ENCODE results near the gene CBL.
"Not testable (repeated sequence)": the region's sequence is repeated elsewhere in the genome, so short reads cannot be mapped to it uniquely, and the experiment has no call there.

The CBL gene

DNA sequence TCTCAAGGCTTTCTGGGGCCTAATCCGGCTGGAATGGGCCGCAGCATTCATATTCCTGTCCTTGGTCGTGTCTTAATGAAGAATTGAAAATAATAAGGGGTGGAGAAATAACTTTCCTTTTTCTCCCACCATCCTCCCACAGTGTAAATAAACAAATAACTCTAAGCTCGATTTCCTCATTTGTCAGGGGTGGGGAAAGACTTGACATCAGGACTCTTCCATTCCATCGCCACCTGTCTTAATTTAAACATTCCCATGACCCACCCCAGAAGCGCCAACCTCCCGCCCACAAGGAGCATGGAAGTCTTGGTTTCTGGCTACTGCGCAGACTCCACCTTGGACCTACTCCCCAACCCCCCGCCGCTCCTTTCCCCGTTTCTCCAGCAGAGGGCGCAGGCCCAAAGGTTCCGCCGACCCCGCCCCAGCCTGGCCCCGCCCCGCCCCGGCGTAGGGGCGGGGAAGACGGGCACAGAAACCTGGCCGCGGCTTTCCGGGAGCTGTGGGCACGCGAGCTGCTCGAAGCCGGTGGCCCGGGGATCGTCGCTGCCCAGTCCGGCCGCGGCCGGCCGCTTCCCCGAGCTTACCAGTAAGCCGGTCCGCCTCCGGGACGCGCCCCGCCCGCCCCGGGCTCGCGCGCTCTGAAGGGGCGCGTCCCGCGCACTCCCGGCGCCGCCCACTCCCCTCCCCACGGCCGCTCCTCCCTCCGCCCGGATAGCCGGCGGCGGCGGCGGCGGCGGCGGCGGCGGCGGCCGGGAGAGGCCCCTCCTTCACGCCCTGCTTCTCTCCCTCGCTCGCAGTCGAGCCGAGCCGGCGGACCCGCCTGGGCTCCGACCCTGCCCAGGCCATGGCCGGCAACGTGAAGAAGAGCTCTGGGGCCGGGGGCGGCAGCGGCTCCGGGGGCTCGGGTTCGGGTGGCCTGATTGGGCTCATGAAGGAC is at the start of gene CBL:
Gene CBL, plus strand, starts transcription at position 766 of the 937 bp plus-strand sequence. Its CDS starts 79 bp downstream, at position 845.
- peak; percentile 79 for DNase-seq (ENCODE audit: low read depth)

DNA sequence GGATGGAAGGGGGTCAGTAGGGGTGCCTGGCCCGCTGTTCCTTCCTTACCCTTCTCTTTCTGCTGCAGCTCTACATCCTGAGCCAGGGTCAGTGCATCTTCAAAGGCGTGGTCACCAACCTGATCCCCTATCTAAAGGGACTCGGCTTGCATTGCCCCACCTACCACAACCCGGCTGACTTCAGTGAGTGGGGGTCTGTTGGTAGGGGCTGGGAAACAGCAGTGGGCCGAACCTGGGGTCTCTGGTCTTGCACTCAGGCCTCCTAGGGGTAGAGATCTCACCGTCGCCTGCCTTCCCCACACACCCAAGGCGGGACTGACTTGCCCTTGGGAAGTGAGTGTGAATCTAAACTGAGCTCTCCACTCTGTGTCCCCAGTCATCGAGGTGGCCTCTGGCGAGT is 49.6 kb upstream of the CBL start:
- no peak for DNase-seq (ENCODE audit: low read depth)

DNA sequence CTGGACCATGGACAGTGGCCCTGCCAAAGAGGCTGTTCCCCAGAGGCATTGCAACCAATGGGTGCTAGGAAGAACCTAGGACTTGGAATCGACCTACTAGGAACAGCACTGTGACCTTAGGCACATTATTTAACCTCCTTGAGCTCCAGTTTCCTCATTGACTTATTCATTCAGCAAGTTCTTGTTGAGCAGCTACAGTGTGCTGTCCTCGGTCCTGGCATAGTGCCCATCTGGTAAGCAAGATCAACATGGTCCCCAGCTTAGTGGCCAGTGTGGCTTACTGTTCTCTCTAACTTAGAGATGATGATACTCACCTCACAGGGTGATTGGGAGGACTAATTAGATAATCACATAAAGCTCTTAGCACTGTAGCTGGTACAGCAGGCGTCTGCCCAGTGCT is 49.1 kb upstream of the CBL start:
- no peak for DNase-seq (ENCODE audit: low read depth)

DNA sequence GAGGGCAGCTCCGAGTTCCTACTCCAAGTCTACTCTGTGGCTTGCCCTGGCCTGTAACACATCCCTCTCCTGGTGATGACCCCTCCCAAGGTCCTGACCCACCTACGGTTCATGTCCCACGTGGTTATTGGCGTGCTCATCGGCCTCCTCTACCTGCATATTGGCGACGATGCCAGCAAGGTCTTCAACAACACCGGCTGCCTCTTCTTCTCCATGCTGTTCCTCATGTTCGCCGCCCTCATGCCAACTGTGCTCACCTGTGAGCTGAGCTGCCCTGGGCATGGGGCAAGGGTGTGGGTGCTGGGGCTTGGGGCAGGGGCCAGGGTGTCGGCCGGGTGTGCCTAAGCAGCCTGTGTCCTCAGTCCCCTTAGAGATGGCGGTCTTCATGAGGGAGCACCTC is 47.7 kb upstream of the CBL start:
- no peak for DNase-seq (ENCODE audit: low read depth)

DNA sequence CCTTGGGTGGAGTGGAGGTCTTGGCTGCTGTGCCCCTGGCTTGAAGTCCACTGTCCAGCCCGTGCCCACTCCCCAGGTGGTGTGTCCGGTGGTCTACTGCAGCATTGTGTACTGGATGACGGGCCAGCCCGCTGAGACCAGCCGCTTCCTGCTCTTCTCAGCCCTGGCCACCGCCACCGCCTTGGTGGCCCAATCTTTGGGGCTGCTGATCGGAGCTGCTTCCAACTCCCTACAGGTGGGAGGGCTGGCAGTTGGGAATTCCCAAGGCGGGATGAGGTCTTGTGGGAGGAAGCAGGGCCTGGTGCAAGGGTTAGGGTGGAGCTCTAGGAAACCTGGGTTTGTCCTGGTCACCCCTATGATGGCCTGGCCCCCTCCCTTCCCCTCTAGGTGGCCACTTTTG is 46.0 kb upstream of the CBL start:
- no peak for DNase-seq (ENCODE audit: low read depth)

DNA sequence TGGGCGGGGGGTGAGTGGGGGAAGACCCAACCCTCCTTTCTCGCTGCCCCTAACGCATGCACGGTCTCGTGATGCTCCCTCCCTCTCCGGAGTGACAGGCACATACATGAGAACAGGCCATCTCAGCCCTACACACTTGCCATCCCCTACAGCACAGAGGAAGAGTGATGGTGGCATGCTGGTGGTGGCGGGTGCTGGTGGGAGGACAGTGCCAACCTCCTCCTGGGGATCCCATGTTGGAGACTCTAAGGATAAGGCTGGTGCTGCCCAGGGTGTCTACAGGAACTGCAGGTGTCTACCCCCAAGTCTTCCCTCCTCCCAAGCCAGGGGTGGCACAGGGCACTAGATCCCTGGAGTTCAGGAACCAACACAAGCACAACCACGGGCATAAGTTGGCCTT is 44.3 kb upstream of the CBL start:
- DNase-seq (ENCODE audit: low read depth) = no peak

DNA sequence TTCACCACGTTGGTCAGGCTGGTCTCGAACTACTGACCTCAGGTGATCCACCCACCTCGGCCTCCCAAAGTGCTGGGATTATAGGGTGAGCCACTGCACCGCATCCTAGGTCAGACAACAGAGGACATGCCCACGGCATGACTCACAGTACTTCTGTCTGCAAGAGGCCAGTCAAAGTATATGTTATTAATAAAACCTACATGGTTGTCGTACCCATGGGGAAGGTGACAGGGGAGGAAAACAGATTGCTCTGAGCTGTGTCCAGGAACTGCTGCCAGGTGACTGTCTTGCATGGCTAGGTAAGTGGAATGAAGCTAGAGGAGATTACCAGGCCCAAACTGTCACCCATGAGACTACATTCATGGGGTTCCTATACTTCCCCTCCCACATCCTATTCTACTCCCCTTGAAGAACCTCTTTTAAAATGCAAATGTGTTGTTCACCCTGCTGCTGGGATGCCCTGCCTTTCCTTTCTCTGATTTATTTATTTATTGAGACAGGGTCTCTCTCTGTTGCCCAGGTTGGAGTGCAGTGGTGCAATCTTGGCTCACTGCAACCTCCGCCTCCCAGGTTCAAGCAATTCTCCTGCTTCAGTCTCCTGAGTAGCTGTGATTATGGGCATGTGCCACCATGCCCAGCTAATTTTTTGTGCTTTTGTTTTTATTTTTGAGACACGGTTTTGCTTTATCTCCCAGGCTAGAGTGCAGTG is 39.6 kb upstream of the CBL start:
- DNase-seq (ENCODE audit: low read depth) = peak; percentile 12

DNA sequence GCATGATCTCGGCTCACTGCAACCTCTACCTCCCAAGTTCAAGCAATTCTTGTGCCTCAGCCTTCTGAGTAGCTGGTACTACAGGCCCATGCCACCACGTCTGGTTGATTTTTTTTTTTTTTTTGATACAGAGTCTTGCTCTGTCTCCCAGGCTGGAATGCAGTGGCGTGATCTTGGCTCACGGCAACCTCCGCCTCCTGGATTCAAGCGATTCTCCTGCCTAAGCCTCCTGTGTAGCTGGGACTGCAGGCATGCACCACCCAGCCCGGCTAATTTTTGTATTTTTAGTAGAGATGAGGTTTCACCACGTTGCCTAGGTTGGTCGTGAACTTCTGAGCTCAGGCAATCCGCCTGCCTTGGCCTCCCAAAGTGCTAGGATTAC is 39.1 kb upstream of the CBL start:
- not testable (repeated sequence) for DNase-seq (ENCODE audit: low read depth)

DNA sequence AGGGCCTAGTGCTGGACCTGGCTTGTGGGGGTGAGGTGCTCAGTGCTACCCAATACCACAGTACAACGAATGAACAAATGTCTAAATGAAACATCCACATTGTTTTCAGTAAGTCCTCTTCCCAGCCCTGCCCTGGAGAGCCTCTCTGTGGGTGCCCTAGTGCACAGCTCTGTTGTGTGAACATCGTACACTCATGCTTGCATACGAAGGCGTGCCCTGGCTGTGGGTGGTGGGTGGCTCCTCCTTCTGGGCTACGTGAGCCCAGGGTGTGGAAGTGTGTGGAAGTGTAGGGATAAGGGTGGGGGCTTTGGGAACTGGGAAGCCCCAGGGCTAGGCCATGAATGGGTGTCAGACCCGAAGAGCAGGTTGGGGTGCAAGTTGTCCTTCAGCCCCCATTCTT is 38.2 kb upstream of the CBL start:
- DNase-seq (ENCODE audit: low read depth) = no peak

DNA sequence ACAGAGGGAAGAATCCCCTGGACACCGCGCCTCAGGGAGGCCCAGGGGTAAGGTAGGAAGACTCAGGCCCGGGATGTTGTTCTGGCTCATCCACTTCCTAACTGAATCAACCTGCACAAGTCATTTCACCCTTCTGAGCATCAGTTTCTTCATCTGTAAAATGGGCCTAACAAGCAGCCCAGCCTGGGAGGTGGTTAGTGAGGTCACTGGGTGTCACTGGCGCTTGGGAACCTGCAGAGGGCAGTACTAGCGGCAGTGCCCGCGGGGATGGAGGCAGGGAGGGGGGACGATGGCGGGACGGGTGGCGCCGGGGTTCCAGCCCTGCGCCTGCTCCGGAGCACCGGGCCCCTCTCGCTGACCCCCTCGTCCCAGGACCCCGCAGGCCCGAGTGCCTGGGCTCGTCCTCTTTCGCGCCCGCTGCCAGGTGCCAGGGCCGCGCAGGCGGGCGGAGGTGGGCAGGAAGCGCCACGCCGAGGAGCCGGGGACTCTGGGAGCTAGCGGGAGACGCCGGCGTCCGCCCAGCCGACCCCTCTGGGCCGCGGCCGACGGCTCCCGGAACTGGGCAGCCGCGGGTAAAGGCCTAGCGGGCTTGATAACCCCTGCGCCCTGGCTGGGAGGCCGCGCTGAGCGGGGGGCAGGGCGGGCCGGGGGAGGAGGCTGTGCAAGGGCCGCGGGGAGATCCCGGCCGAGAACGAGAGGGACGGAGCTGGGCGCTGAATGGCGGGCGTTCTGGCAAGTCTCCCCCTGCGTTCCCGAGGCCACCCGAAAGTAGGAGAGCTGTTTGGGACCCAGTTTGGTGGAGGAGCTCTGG is 37.5 kb upstream of the CBL start, which contains the start of gene NLRX1:
Gene NLRX1, plus strand, starts transcription at position 255 of the 811 bp plus-strand sequence. CDS start 2,679 bp downstream, outside the sequence.
- DNase-seq (ENCODE audit: low read depth) = peak; percentile 60

DNA sequence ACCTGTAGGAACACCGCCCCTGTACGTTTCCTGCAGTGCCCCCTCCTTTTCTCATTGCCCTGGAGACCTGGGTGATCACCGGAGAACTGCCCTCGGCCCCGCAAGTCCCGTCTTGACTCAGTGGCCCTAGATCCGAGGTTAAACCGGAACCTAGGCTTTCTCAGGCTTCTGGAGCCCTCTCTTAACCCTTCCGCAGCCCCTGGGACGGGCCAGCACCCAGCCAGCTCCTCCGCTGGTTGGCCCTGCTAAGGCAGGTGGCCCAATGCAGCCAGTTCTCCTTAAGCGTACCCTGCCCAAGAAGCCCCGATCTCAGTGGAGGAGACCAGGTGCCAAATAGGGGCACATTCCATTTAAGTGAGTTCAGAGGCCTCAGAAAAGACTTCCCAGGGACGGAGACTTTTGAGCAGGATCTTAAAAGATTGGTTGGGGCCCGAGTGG is 36.8 kb upstream of the CBL start:
- peak; percentile 10 for DNase-seq (ENCODE audit: low read depth)

DNA sequence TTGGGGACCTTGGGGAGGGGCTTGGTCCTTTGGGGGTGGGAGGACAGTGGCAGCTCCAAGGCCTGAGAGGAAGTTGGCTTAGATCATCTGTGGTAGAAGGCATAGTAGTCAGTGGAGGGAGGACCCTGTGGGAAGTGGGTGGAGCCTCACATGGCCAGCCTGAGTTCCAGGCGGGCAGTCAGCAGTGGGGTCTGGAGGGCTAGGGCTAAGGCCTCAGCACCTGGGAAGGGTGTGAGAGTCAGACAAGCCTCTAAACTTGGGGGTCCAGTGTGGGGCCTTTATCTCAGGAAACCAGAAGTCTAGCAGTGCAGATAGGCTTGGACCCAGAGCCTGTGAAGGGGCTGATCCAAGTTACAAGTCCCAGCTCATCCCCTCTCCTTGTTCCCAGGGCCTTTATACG is 33.6 kb upstream of the CBL start:
- no peak for DNase-seq (ENCODE audit: low read depth)

DNA sequence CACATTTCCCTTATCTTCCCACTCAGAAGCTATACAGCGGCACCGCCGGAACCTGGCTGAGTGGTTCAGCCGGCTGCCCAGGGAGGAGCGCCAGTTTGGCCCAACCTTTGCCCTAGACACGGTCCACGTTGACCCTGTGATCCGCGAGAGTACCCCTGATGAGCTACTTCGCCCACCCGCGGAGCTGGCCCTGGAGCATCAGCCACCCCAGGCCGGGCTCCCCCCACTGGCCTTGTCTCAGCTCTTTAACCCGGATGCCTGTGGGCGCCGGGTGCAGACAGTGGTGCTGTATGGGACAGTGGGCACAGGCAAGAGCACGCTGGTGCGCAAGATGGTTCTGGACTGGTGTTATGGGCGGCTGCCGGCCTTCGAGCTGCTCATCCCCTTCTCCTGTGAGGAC is 32.7 kb upstream of the CBL start:
- DNase-seq (ENCODE audit: low read depth) = no peak

DNA sequence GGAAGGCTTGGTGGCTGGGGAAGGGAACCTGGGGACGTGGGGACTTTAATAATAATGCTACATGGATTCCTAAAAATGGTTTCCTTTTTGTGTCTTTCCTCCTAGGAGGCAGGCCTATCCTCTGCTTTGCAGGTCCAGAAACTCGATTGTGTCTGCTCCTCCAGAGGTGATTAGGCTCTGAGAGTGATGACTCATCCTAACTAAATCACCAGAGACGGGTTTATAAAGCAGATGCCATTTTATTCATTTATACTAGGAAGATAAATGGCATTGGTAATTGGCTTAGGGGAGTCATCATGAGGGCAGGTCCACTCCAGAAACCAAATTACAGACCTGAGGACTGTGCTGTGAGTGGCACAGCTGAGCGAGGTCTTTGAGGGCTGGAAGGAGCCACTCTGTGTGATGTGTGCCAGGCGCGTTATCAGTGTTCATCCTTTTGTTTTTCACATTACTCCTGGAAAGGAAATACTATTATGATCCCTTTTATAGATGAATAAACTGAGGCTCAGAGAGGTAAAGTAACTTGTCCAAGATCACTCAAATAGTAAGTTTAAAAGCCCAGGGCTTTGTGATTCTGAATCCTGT is 30.6 kb upstream of the CBL start:
- DNase-seq (ENCODE audit: low read depth) = peak; percentile 15

DNA sequence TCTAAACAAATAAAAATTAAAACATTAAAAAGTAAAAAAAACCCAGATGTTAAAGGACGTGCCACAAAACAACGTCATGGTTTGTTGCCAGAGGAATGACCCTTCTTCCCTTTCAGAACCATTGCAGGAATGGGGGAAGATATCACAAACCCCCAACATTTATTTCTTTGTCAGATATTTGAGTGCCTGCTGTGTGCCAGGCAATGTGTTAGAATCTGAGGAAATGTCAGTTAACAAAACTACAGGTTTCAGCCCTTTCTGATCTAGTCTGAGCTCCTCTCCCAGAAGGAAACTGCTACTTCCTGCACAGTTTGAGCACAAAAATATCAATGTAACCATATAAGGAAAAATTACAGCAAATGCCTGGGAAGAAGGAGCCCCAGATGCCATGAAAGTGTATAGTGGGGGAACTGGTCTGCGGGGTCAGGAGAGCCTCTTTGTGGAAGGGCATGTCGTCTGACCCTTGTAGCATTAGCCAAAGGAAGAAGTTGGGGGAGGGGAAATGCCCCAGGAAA is 27.9 kb upstream of the CBL start:
- no peak for DNase-seq (ENCODE audit: low read depth)

DNA sequence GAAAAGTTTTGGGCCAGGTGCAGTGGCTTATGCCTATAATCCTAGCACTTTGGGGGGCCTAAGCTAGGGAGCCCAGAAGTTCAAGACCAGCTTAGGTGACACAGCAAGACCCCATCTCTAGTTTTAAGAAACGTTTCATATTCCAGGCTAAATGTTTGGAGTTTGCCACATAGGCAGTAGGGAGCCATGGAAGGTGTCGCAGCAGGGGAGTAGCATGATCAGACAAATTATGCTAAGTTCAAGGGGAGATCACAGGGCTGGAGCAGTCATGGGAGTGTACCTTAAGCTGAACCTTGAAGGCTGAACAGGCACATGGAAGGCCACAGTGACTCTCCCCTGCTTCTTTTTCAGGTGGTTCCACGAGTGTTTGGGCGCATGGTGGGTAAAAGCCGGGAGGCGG is 26.8 kb upstream of the CBL start:
- DNase-seq (ENCODE audit: low read depth) = no peak

DNA sequence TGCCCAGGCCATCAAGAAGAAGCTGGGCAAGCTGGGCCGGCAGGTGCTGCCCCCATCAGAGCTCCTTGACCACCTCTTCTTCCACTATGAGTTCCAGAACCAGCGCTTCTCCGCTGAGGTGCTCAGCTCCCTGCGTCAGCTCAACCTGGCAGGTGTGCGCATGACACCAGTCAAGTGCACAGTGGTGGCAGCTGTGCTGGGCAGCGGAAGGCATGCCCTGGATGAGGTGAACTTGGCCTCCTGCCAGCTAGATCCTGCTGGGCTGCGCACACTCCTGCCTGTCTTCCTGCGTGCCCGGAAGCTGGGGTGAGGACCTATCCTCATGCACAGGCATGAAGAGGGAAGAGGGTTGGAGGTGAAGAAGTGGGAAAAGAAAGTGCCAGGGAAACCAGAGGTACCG is 26.2 kb upstream of the CBL start:
- no peak for DNase-seq (ENCODE audit: low read depth)

DNA sequence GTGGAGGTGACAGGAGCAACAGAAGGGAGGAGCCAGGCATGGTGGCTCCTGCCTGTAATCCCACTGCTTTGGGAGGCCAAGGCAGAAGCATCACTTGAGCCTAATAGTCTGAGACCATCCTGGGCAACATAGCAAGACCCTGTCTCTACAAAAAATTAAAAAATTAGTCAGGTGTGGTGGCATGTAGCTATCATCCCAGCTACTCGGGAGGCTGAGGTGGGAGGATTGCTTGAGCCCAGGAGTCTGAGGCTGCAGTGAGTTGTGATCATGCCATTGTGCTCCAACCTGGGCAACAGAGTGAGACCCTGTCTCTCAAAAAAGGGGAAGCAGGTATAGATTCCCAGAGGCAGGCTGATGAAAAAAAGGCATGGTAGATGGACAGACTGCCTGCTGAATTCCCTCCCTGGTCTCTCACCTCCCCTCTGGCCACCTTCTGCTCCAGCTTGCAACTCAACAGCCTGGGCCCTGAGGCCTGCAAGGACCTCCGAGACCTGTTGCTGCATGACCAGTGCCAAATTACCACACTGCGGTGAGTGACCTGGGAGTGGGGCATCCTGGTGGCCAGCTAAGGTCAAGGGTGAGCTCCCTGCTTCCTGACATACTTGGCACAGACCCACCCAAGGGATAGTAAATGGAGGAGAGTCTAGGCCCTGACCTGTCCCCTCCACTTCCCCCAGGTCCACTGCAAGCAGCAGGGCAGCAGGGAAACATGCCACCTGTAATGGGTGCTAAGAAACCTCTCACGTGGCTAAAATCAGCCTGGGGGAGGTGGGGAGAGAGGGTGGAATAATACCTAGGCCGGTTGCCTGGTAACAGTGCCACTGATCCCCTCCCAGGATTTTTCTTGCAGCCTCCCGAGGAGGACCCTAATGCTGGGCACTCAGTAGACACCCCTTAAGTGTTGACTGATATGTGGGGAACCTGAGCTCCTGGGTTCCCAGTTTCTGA is 25.1 kb upstream of the CBL start:
- DNase-seq (ENCODE audit: low read depth) = no peak

DNA sequence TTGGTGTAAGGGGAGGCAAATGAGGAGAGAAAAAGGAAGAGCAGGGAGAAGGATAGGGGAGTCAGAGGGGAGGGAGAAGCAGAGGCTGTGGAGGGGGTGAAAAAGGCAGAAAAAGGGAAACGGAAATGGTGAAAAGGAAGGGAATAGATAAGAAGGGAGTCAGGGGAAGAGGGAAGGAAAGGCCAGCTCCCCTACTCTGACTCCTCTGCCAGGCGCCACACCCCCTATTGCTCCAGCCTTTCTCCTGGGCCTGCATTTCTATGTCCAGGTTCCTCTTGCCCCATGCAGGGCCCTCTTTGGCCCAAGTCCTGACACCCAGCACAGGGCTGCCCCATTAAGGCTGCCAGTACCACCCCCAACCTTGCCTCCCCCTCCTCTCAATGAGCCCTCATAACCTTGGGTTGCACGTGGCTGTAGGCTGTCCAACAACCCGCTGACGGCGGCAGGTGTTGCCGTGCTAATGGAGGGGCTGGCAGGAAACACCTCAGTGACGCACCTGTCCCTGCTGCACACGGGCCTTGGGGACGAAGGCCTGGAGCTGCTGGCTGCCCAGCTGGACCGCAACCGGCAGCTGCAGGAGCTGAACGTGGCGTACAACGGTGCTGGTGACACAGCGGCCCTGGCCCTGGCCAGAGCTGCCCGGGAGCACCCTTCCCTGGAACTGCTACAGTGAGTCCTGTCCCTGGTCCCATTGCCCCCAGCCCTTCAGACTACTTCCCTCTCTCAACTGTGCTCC is 24.3 kb upstream of the CBL start:
- DNase-seq (ENCODE audit: low read depth) = no peak

DNA sequence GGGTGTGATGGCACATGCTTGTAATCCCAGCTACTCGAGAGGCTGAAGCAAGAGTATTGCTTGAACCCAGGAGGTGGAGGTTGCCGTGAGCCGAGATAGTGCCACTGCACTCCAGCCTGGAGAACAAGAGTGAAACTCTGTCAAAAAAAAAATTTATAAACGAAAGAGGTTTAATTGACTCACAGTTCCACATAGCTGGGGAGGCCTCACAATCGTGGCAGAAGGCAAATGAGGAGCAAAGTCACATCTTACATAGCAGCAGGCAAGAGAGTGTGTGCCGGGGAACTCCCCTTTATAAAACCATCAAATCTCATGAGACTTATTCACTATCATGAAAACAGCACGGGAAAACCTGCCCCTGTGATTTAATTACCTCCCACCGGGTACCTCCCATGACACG is 21.7 kb upstream of the CBL start:
- not testable (repeated sequence) for DNase-seq (ENCODE audit: low read depth)
